ENCODE measurements around the gene GLUL.

DNA sequence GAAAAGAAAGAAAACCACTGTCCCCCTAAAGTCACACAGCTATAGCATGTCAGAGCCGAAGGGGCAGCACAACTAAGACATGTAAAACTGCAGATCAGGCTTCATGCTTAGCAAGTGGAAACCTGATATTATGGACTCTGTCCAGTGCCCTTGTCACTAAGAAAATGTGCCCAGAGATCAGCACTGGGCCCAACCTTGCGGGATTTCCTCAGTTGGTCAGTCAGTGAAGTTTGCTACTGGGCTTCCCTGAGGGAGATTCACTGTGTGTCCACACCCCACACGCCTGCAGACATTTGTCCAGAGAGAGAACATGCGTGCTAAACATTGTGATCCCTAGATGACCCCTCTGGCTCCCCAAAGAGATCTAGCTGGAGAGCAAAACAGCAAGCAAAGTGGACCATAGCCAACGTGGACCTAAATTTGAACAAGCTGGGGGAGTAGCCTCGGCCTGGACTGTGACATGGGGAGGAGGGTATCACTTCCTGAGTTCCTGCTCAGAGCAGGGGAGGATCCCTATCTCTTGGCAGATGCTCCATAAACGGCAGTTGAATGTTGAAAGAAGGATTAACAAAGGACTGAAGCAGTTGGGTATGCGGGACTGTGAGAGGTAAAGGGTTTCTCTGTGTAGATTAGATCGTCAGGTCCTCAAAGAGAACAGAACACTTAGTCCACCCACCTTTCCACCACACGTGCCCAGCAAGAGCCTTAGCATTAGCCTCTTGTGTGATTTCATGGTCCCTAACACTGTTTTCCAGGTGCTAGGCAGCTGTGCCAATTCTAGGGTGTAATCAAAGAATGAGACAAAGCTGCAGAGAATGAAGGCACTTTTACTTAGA, 53.6 kb downstream of the GLUL start:
- TF ChIP-seq, protein P1, sequence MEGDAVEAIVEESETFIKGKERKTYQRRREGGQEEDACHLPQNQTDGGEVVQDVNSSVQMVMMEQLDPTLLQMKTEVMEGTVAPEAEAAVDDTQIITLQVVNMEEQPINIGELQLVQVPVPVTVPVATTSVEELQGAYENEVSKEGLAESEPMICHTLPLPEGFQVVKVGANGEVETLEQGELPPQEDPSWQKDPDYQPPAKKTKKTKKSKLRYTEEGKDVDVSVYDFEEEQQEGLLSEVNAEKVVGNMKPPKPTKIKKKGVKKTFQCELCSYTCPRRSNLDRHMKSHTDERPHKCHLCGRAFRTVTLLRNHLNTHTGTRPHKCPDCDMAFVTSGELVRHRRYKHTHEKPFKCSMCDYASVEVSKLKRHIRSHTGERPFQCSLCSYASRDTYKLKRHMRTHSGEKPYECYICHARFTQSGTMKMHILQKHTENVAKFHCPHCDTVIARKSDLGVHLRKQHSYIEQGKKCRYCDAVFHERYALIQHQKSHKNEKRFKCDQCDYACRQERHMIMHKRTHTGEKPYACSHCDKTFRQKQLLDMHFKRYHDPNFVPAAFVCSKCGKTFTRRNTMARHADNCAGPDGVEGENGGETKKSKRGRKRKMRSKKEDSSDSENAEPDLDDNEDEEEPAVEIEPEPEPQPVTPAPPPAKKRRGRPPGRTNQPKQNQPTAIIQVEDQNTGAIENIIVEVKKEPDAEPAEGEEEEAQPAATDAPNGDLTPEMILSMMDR (conservative IDR thresholded peaks at IDR 0.05): no peak
- TF ChIP-seq EZH2 (IDR thresholded peaks at IDR 0.05; ENCODE audit: low read depth): no peak

Data from PC-9 (cell line).